ENCODE results near the gene UBE2A. TPM values are rescaled to one million over a fixed set of nuclear protein-coding genes. Genes with fewer than 3 reads are reported as not detected.

UBE2A gene
- total and polyA plus RNA-seq, 7 experiments from 2014 or later = 23.9 to 74.7 (median 34.1) TPM

GRCh38 chrX:119606280-119607017, 32.1 kb downstream of the UBE2A start, which contains the start of gene NKRF:
Gene NKRF (minus strand): TSS chrX:119606424.
- no peaks in the 10 kb centered on the region for H3K36me3 ChIP-seq (ENCODE audit: control insufficient read depth in 2 of 3, insufficient read depth in 3 of 3, low read length in 3 of 3)
- H3K27ac ChIP-seq (ENCODE audit: low read depth, low read length) = peak within 1 kb of the TSS; percentile 90
- peak; percentile 88 for ATAC-seq
- Mint-ChIP-seq H3K27me3 (peaks cover 0 to 4% (median 0%) of the 10 kb centered on the region in 5 donors), H3K4me1 (peaks cover 6 to 48% (median 39%) of the 10 kb centered on the region in 7 donors), H3K36me3 (peaks cover 0 to 11% (median 4%) of the 10 kb centered on the region in 5 donors), H3K4me3 (peak within 1 kb of the TSS; percentile 93 to 100 (median 94)), H3K27ac (peak within 1 kb of the TSS; percentile 91 to 99 (median 98)), H3K9me3 (peaks cover 0 to 6% (median 0%) of the 10 kb centered on the region in 11 donors)
- intact Hi-C loops (cut with micrococcal nuclease) = loop anchor here (1.0 to 5.0 kb wide), 14 partner anchors 9 to 266 kb away; partner anchors contain the start of genes NDUFA1 (in 2 of the 2), RNF113A (in 2 of the 2), RPL39 (in 2 of the 2) and STEEP1 (in 2 of the 2)
- H3K4me3 ChIP-seq (ENCODE audit: low read length) = peak within 1 kb of the TSS; percentile 71
- DNase-seq = peak; percentile 76 to 92 (median 88)
- ChIA-PET CTCF (no interaction called here), POLR2A (interaction anchor here (0.5 to 3.2 kb wide), 22 partner anchors 8 to 692 kb away, joined by 3 to 17 read pairs (median 4); partner anchors contain the start of genes NDUFA1, RNF113A, RPL39 and SEPTIN6)
- H3K27me3 ChIP-seq (ENCODE audit: control insufficient read depth in 2 of 2, insufficient read depth in 2 of 2, low read length in 2 of 2) = no peaks in the 10 kb centered on the region
- H3K4me1 ChIP-seq (ENCODE audit: control insufficient read depth in 2 of 2, insufficient read depth in 2 of 2, low read length in 2 of 2) = peaks cover 5 to 11% of the 10 kb centered on the region in 2 donors
- H3K9me3 ChIP-seq (ENCODE audit: control insufficient read depth in 2 of 3, low read length in 3 of 3) = no peaks in the 10 kb centered on the region

- POLR2A ChIA-PET = interaction anchor here (0.7 to 3.2 kb wide), 10 partner anchors 7 to 264 kb away, joined by 3 to 17 read pairs (median 6); partner anchors contain the start of genes NDUFA1, RNF113A, RPL39 and SEPTIN6
Observed at GRCh38 chrX:119607018-119607389, 32.6 kb downstream of the UBE2A start.

GRCh38 chrX:119614776-119615175, 40.4 kb downstream of the UBE2A start:
- H3K4me3 Mint-ChIP-seq = no peak overlapping the region
- peaks cover 0 to 7% (median 4%) of the 10 kb centered on the region in 5 donors for H3K36me3 Mint-ChIP-seq
- no peak for ATAC-seq
- ChIA-PET POLR2A (interaction anchor here (0.8 to 1.6 kb wide), 2 partner anchors 8 to 62 kb away, joined by 3 to 4 read pairs; partner anchors contain the start of gene NKRF), CTCF (interaction anchor here (0.6 kb wide), 1 partner anchor 76 kb away, joined by 3 read pairs; no protein-coding TSS in a partner anchor)
- intact Hi-C loops (cut with micrococcal nuclease) = loop anchor here in 1 of 2 donors (1.0 kb wide), 1 partner anchor 8 kb away; the partner anchor contains the start of gene NKRF
- peaks cover 0 to 8% (median 0%) of the 10 kb centered on the region in 11 donors for H3K9me3 Mint-ChIP-seq
- Histone ChIP-seq H3K27ac (ENCODE audit: low read depth, low read length) (no peak overlapping the region), H3K4me1 (ENCODE audit: control insufficient read depth in 2 of 2, insufficient read depth in 2 of 2, low read length in 2 of 2) (no peaks in the 10 kb centered on the region), H3K27me3 (ENCODE audit: control insufficient read depth in 2 of 2, insufficient read depth in 2 of 2, low read length in 2 of 2) (no peaks in the 10 kb centered on the region), H3K4me3 (ENCODE audit: low read length) (no peak overlapping the region), H3K36me3 (ENCODE audit: control insufficient read depth in 2 of 3, insufficient read depth in 3 of 3, low read length in 3 of 3) (peaks cover 0 to 13% (median 0%) of the 10 kb centered on the region in 3 experiments), H3K9me3 (ENCODE audit: control insufficient read depth in 2 of 3, low read length in 3 of 3) (no peaks in the 10 kb centered on the region)
- peaks cover 0 to 20% (median 10%) of the 10 kb centered on the region in 7 donors for H3K4me1 Mint-ChIP-seq
- no peaks in the 10 kb centered on the region for H3K27me3 Mint-ChIP-seq
- peak overlapping the region in 3 of 9 donors; percentile 33 to 76 (median 38) for H3K27ac Mint-ChIP-seq
- DNase-seq = no peak

More at GRCh38 chrX:119607018-119607389, 32.6 kb downstream of the UBE2A start:
- Mint-ChIP-seq H3K4me1 (peaks cover 6 to 43% (median 36%) of the 10 kb centered on the region in 7 donors), H3K36me3 (peaks cover 0 to 7% (median 1%) of the 10 kb centered on the region in 5 donors), H3K4me3 (peak overlapping the region; percentile 91 to 100 (median 94)), H3K9me3 (peaks cover 0 to 6% (median 0%) of the 10 kb centered on the region in 11 donors), H3K27me3 (peaks cover 0 to 4% (median 0%) of the 10 kb centered on the region in 5 donors), H3K27ac (peak overlapping the region; percentile 91 to 99 (median 98))
- DNase-seq = no peak
- Histone ChIP-seq H3K27me3 (ENCODE audit: control insufficient read depth in 2 of 2, insufficient read depth in 2 of 2, low read length in 2 of 2) (no peaks in the 10 kb centered on the region), H3K36me3 (ENCODE audit: control insufficient read depth in 2 of 3, insufficient read depth in 3 of 3, low read length in 3 of 3) (no peaks in the 10 kb centered on the region), H3K4me3 (ENCODE audit: low read length) (peak overlapping the region; percentile 71), H3K9me3 (ENCODE audit: control insufficient read depth in 2 of 3, low read length in 3 of 3) (no peaks in the 10 kb centered on the region), H3K27ac (ENCODE audit: low read depth, low read length) (peak overlapping the region; percentile 90), H3K4me1 (ENCODE audit: control insufficient read depth in 2 of 2, insufficient read depth in 2 of 2, low read length in 2 of 2) (peaks cover 5 to 11% of the 10 kb centered on the region in 2 donors)
- CTCF ChIA-PET = no interaction called here
- ATAC-seq = no peak
- intact Hi-C loops (cut with micrococcal nuclease) = loop anchor here (2.0 to 5.0 kb wide), 7 partner anchors 42 to 265 kb away; partner anchors contain the start of genes NDUFA1 (in 2 of the 2), RNF113A (in 2 of the 2), STEEP1 (in 2 of the 2) and SEPTIN6 (in 1 of the 2)

GRCh38 chrX:119617517-119618164, 43.3 kb downstream of the UBE2A start:
- no peaks in the 10 kb centered on the region for H3K9me3 ChIP-seq (ENCODE audit: control insufficient read depth in 2 of 3, low read length in 3 of 3)
- Mint-ChIP-seq H3K4me1 (peaks cover 0 to 14% (median 5%) of the 10 kb centered on the region in 7 donors), H3K27me3 (no peaks in the 10 kb centered on the region), H3K36me3 (peaks cover 0 to 17% (median 5%) of the 10 kb centered on the region in 5 donors), H3K9me3 (peaks cover 0 to 4% (median 0%) of the 10 kb centered on the region in 11 donors), H3K4me3 (no peak overlapping the region), H3K27ac (peak overlapping the region in 4 of 9 donors; percentile 21 to 67 (median 50))
- ATAC-seq = peak; percentile 27
- no peaks in the 10 kb centered on the region for H3K27me3 ChIP-seq (ENCODE audit: control insufficient read depth in 2 of 2, insufficient read depth in 2 of 2, low read length in 2 of 2)
- no peaks in the 10 kb centered on the region for H3K4me1 ChIP-seq (ENCODE audit: control insufficient read depth in 2 of 2, insufficient read depth in 2 of 2, low read length in 2 of 2)
- no peak for DNase-seq
- H3K36me3 ChIP-seq (ENCODE audit: control insufficient read depth in 2 of 3, insufficient read depth in 3 of 3, low read length in 3 of 3) = peaks cover 0 to 23% (median 0%) of the 10 kb centered on the region in 3 experiments
- no peak overlapping the region for H3K4me3 ChIP-seq (ENCODE audit: low read length)
- POLR2A ChIA-PET = interaction anchor here (0.6 to 3.5 kb wide), 2 partner anchors 12 to 47 kb away, joined by 3 to 13 read pairs; partner anchors contain the start of gene NKRF
- intact Hi-C loops (cut with micrococcal nuclease) = no loop called here
- no peak overlapping the region for H3K27ac ChIP-seq (ENCODE audit: low read depth, low read length)
- CTCF ChIA-PET = interaction anchor here (0.6 to 2.0 kb wide), 3 partner anchors 112 to 200 kb away, joined by 4 to 5 read pairs (median 4); no protein-coding TSS in a partner anchor

- peaks cover 0 to 14% (median 5%) of the 10 kb centered on the region in 7 donors for H3K4me1 Mint-ChIP-seq
- no peak overlapping the region for H3K4me3 Mint-ChIP-seq
- no peak for DNase-seq
- peaks cover 0 to 21% (median 5%) of the 10 kb centered on the region in 5 donors for H3K36me3 Mint-ChIP-seq
- peaks cover 0 to 2% (median 0%) of the 10 kb centered on the region in 11 donors for H3K9me3 Mint-ChIP-seq
- ChIA-PET CTCF (interaction anchor here (0.7 kb wide), 1 partner anchor 115 kb away, joined by 4 read pairs; no protein-coding TSS in a partner anchor), POLR2A (interaction anchor here (0.6 to 3.5 kb wide), 4 partner anchors 10 to 165 kb away, joined by 3 to 13 read pairs (median 4); partner anchors contain the start of gene NKRF)
- no peak overlapping the region for H3K27ac ChIP-seq (ENCODE audit: low read depth, low read length)
- H3K27me3 Mint-ChIP-seq = no peaks in the 10 kb centered on the region
- no peaks in the 10 kb centered on the region for H3K9me3 ChIP-seq (ENCODE audit: control insufficient read depth in 2 of 3, low read length in 3 of 3)
- no peak overlapping the region for H3K4me3 ChIP-seq (ENCODE audit: low read length)
- no peaks in the 10 kb centered on the region for H3K4me1 ChIP-seq (ENCODE audit: control insufficient read depth in 2 of 2, insufficient read depth in 2 of 2, low read length in 2 of 2)
- no peaks in the 10 kb centered on the region for H3K27me3 ChIP-seq (ENCODE audit: control insufficient read depth in 2 of 2, insufficient read depth in 2 of 2, low read length in 2 of 2)
- peak; percentile 58 for ATAC-seq
- peaks cover 0 to 27% (median 0%) of the 10 kb centered on the region in 3 experiments for H3K36me3 ChIP-seq (ENCODE audit: control insufficient read depth in 2 of 3, insufficient read depth in 3 of 3, low read length in 3 of 3)
- peak overlapping the region in 6 of 9 donors; percentile 14 to 72 (median 60) for H3K27ac Mint-ChIP-seq
- intact Hi-C loops (cut with micrococcal nuclease) = no loop called here
Observed at GRCh38 chrX:119618439-119618838, 44.1 kb downstream of the UBE2A start.
